ENCODE measurements around the gene CACNG5.

Gene CACNG5

DNA sequence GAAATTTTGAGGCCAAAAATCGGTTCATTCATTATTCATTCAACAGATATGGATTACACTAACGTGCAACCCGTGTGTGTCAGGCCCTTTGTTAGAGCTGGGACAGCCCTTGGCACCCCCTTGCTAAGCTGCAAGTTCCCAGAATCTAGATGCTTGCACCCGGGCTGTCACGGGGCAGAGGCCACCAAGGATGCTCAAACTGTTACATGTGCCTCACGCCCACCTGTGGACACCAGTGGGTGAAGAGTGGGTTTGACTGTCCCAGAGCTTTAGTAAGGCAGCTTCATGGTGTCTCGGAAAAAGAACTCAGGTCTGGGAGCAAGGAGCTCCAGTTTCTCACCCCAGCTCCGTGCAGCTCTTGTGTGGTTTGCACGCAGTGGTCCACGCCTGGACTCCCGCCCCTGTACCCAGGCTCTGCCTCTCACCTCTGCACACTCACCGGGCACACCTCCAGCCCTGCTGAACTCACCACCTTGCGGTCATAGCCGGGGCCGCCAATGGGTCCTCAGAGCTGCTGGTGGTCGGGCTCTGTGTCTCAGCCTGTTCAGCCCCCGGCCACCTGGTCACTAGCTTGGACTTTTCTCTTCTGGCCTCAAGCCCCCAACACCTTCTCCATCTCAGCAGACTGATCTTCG is 75.9 kb downstream of the CACNG5 start:
- no peaks in the 10 kb centered on the region for H3K27me3 ChIP-seq (ENCODE audit: insufficient read depth, poor library complexity, severe bottlenecking)
- DNase-seq (ENCODE audit: low read depth in 1 of 2, low spot score in 1 of 2): no peak
- H3K4me3 ChIP-seq (replicated peaks; ENCODE audit: insufficient read depth, low read length): no peak overlapping the region
- H3K27ac ChIP-seq (replicated peaks): no peak overlapping the region
- TF ChIP-seq POLR2AphosphoS5 (IDR thresholded peaks at IDR 0.05; ENCODE audit: low read depth) (no peak), GABPA (IDR thresholded peaks at IDR 0.05; ENCODE audit: low read depth) (no peak), SPI1 (IDR thresholded peaks at IDR 0.05; ENCODE audit: borderline replicate concordance, low read depth) (no peak), CTCF (IDR thresholded peaks at IDR 0.05; ENCODE audit: insufficient read depth, low read length) (no peak)
- TF ChIP-seq, protein P1, sequence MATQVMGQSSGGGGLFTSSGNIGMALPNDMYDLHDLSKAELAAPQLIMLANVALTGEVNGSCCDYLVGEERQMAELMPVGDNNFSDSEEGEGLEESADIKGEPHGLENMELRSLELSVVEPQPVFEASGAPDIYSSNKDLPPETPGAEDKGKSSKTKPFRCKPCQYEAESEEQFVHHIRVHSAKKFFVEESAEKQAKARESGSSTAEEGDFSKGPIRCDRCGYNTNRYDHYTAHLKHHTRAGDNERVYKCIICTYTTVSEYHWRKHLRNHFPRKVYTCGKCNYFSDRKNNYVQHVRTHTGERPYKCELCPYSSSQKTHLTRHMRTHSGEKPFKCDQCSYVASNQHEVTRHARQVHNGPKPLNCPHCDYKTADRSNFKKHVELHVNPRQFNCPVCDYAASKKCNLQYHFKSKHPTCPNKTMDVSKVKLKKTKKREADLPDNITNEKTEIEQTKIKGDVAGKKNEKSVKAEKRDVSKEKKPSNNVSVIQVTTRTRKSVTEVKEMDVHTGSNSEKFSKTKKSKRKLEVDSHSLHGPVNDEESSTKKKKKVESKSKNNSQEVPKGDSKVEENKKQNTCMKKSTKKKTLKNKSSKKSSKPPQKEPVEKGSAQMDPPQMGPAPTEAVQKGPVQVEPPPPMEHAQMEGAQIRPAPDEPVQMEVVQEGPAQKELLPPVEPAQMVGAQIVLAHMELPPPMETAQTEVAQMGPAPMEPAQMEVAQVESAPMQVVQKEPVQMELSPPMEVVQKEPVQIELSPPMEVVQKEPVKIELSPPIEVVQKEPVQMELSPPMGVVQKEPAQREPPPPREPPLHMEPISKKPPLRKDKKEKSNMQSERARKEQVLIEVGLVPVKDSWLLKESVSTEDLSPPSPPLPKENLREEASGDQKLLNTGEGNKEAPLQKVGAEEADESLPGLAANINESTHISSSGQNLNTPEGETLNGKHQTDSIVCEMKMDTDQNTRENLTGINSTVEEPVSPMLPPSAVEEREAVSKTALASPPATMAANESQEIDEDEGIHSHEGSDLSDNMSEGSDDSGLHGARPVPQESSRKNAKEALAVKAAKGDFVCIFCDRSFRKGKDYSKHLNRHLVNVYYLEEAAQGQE (IDR thresholded peaks at IDR 0.05; ENCODE audit: insufficient replicate concordance, low read depth): no peak

- TF ChIP-seq GABPA (IDR thresholded peaks at IDR 0.05; ENCODE audit: low read depth) (no peak), POLR2AphosphoS5 (IDR thresholded peaks at IDR 0.05; ENCODE audit: low read depth) (no peak), SPI1 (IDR thresholded peaks at IDR 0.05; ENCODE audit: borderline replicate concordance, low read depth) (no peak), CTCF (IDR thresholded peaks at IDR 0.05; ENCODE audit: insufficient read depth, low read length) (no peak)
- TF ChIP-seq, protein P1 (IDR thresholded peaks at IDR 0.05; ENCODE audit: insufficient replicate concordance, low read depth): no peak
- no peak for DNase-seq (ENCODE audit: low read depth in 1 of 2, low spot score in 1 of 2)
- Histone ChIP-seq H3K27ac (replicated peaks) (no peak overlapping the region), H3K27me3 (ENCODE audit: insufficient read depth, poor library complexity, severe bottlenecking) (no peaks in the 10 kb centered on the region), H3K4me3 (replicated peaks; ENCODE audit: insufficient read depth, low read length) (no peak overlapping the region)
These were observed 80.3 kb downstream of the CACNG5 start for GRCh38 chr17:66915204-66915611.

GRCh38 chr17:66915792-66916191 is 80.9 kb downstream of the CACNG5 start:
- H3K27ac ChIP-seq (replicated peaks): no peak overlapping the region
- no peaks in the 10 kb centered on the region for H3K27me3 ChIP-seq (ENCODE audit: insufficient read depth, poor library complexity, severe bottlenecking)
- no peak for DNase-seq (ENCODE audit: low read depth in 1 of 2, low spot score in 1 of 2)
- no peak for TF ChIP-seq GABPA (IDR thresholded peaks at IDR 0.05; ENCODE audit: low read depth)
- TF ChIP-seq, protein P1 (IDR thresholded peaks at IDR 0.05; ENCODE audit: insufficient replicate concordance, low read depth): no peak
- no peak for TF ChIP-seq POLR2AphosphoS5 (IDR thresholded peaks at IDR 0.05; ENCODE audit: low read depth)
- no peak for TF ChIP-seq CTCF (IDR thresholded peaks at IDR 0.05; ENCODE audit: insufficient read depth, low read length)
- TF ChIP-seq SPI1 (IDR thresholded peaks at IDR 0.05; ENCODE audit: borderline replicate concordance, low read depth): no peak
- H3K4me3 ChIP-seq (replicated peaks; ENCODE audit: insufficient read depth, low read length): no peak overlapping the region
